HTR-8/SVneo (cell line): Measurements from ENCODE around the gene TMEM74B.
"Not testable (repeated sequence)": the region's sequence is repeated elsewhere in the genome, so short reads cannot be mapped to it uniquely, and the experiment has no call there.

Experiments used
- DNase-seq: peaks from one replicate; pipeline ENCODE4 v3.0.0; 2011; ENCODE audit warnings: low spot score, mixed read lengths; ENCODE audit not compliant: insufficient read length
- FAIRE-seq: peaks from 2 replicates; lab custom pipeline; 2011; peaks lifted over from hg19 to GRCh38; lab: Jason Lieb, UNC

The TMEM74B gene

GRCh38 chr20:1150968-1151367 is 33.8 kb downstream of the TMEM74B start:
- FAIRE-seq = no peak
- no peak for DNase-seq

GRCh38 chr20:1150218-1150617 is 34.6 kb downstream of the TMEM74B start:
- no peak for FAIRE-seq
- no peak for DNase-seq

DNA sequence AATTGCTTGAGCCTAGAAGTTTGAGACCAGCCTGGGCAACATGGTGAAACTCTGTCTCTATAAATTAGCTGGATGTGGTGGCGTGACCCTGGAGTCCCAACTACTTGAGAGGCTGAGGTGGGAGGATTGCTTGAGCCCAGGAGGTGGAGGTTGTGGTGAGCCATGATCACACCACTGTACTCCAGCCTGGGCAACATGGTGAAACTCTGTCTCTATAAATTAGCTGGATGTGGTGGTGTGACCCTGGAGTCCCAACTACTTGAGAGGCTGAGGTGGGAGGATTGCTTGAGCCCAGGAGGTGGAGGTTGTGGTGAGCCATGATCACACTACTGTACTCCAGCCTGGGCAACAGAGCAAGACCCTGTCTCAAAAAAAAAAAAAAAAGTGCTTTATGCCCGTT is 35.0 kb downstream of the TMEM74B start:
- not testable (repeated sequence) for FAIRE-seq, DNase-seq

DNA sequence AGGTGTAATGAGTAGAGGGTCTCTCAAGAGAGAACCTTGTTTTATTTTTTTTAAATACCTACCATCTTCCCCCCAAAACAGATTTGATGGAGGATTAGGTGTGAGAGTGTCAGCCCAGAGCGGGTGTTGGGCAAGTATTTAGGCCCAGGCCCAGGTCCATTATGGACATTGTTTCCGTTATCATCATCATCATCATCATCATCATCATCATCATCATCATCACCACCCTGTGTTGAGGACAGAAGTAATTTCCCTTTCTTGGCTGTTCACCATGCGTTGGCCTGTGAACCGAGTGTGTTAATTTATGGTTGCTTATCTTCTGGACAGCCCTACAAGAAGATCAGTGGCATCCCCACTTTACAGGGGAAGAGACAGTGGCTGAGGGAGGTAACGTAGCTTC is 37.8 kb downstream of the TMEM74B start:
- DNase-seq = no peak
- FAIRE-seq = no peak

- DNase-seq (no peak), FAIRE-seq (no peak)
Measured at GRCh38 chr20:1144401-1145172, 40.2 kb downstream of the TMEM74B start.

DNA sequence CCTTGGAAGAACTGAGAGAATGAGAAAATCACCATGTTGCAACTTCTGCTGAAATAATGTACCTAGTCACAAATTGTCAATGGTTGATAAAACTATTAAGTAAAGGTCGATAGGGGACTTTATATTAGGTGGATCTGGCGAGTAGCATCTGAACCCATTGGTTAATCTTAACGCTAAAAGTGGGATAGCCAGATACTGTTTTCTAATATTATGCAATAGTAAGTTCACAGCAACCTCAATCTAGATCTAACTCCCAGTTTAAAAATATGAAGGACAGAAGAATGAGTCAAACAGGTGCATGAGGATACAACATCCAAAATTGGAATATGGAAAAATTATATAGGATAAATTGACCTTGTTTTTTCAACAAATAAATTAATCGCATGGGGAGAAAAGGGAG is 47.5 kb downstream of the TMEM74B start:
- no peak for DNase-seq

DNA sequence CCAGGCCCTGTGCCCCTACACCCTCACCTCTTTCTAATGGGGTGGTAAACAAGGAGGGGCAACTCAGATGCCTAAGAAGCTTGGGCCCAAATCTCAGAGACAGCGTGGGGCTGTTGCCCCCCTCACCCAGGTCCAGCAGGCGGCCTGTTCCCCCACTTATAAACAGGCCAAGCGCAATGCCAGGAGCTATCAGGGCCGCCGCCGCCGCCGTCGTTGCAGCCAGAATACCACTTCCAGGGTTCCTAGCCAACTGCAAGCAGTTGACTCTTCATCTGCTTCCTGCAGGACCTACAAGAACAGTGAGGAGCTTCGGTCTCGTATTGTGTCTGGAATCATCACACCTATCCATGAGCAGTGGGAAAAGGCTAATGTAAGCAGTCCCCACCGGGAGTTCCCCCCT is 49.9 kb downstream of the TMEM74B start:
- no peak for FAIRE-seq
- no peak for DNase-seq

More for the DNA sequence above, 47.5 kb downstream of the TMEM74B start:
- FAIRE-seq = no peak

DNA sequence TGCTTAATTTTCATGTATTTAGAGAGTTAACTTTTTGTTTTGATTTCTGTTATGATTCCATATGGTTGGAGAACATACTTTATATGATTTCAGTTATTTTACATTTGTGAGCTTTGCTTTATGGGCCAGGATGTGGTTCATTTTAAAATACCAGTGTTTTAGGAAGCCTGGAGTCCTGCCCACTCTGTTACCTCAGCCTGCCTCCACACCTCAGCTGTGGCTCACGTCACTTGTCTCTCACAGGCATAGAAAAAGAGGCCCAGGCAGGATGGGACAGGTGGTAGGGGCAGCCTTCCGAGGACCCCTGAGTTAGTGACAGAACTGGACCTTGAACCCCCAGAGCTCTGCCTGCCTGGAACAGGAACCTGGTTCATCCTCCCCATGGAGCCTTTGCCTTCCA is 50.4 kb downstream of the TMEM74B start:
- no peak for DNase-seq
- no peak for FAIRE-seq

DNA sequence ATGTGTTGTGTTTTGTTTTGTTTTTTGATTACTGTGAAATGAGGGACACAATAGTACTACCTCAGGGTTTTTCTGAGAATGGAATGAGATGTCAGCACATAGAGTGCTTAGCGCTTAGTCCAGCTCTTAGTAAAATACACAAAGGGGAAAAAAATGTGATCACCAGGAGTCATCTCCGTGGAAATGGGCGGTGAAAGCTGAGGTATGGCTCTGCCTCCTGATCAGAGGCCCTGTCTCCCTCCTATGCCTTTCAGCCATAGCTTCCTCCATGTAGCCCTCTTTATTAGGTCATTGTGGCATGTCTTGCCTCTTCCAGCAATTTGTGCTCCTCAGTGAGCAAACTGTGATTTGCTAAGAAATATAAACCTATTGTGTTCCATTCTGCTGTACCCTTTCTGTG is 53.4 kb downstream of the TMEM74B start:
- DNase-seq (no peak), FAIRE-seq (no peak)

- no peak for FAIRE-seq
- DNase-seq = no peak
Measured at GRCh38 chr20:1130847-1131246, 53.9 kb downstream of the TMEM74B start.
